Naive B cell (primary cell): ENCODE data around the gene FCGR3A. TPM values are rescaled to one million over a fixed set of nuclear protein-coding genes. Genes with fewer than 3 reads are reported as not detected.
A peak's percentile ranks its signal among the peaks of the same experiment; 100 is the strongest.
"Not testable (repeated sequence)": the region's sequence is repeated elsewhere in the genome, so short reads cannot be mapped to it uniquely, and the experiment has no call there.

ENCODE experiments used
- ATAC-seq, 2 donors: fragments of 150-1000 bp; cut with Tn5 transposase; 2 replicates each; pipeline ENCODE4 v1.10.0; 2021; ENCODE audit warnings: low read depth in 2 of 2, mild to moderate bottlenecking in 2 of 2, moderate library complexity in 2 of 2
- DNase-seq: peaks from one replicate; pipeline ENCODE4 v3.0.0; 2022
- H3K27ac Mint-ChIP-seq, 6 donors: one replicate each; pipeline ENCODE4 v1.8.0; 2020 to 2022; ENCODE audit warnings: mild to moderate bottlenecking in 6 of 6, mixed read lengths in 6 of 6, moderate library complexity in 5 of 6, inconsistent platforms in 2 of 6
- H3K27me3 Mint-ChIP-seq, 3 donors: one replicate each; pipeline ENCODE4 v1.8.0; 2021 to 2022; ENCODE audit warnings: mixed read lengths in 3 of 3, mild to moderate bottlenecking in 1 of 3
- H3K36me3 Mint-ChIP-seq, 2 donors: one replicate each; pipeline ENCODE4 v1.8.0; 2020 to 2022; ENCODE audit warnings: mixed read lengths in 2 of 2, inconsistent platforms in 1 of 2, mild to moderate bottlenecking in 1 of 2
- H3K4me1 Mint-ChIP-seq, 3 donors: one replicate each; pipeline ENCODE4 v1.8.0; 2020 to 2022; ENCODE audit warnings: mixed read lengths in 3 of 3, inconsistent platforms in 1 of 3, mild to moderate bottlenecking in 1 of 3, moderate library complexity in 1 of 3
- H3K4me3 Mint-ChIP-seq, 8 donors: one replicate each; pipeline ENCODE4 v1.8.0; 2020 to 2022; ENCODE audit warnings: mild to moderate bottlenecking in 8 of 8, mixed read lengths in 8 of 8, moderate library complexity in 8 of 8, inconsistent platforms in 2 of 8
- H3K9me3 Mint-ChIP-seq, 7 donors: one replicate each; pipeline ENCODE4 v1.8.0; 2020 to 2022; ENCODE audit warnings: mixed read lengths in 7 of 7, mild to moderate bottlenecking in 5 of 7, inconsistent platforms in 2 of 7, moderate library complexity in 1 of 7
- polyA plus RNA-seq, 6 donors: library from polyadenylated mRNA; unstranded; fragments of 300-500 nt; fragmentation: Illumina TruSeq; gene quantifications; one replicate each; pipeline ENCODE4 v1.2.3, GENCODE V29; 2021; ENCODE audit warnings: low read depth in 6 of 6

The FCGR3A gene
- polyA plus RNA-seq: 1 to 10 TPM in 4 of 6 donors, under 1 TPM in 2; 0.33 to 3.1 (median 1.3) TPM

GRCh38 chr1:161549652-161550051 is at the start of gene FCGR3A:
Gene FCGR3A (minus strand): TSS chr1:161549818. CDS start chr1:161549736, 82 bp downstream.
- DNase-seq: no peak
- no peak for ATAC-seq
- Mint-ChIP-seq H3K36me3 (no peaks in the 10 kb centered on the region), H3K27ac (no peak within 1 kb of the TSS), H3K27me3 (no peaks in the 10 kb centered on the region), H3K4me1 (peaks cover 7 to 9% (median 8%) of the 10 kb centered on the region in 3 donors), H3K4me3 (no peak within 1 kb of the TSS), H3K9me3 (no peaks in the 10 kb centered on the region)

GRCh38 chr1:161597077-161597476 is 47.5 kb upstream of the FCGR3A start:
- not testable (repeated sequence) for H3K27ac Mint-ChIP-seq, H3K9me3 Mint-ChIP-seq, H3K27me3 Mint-ChIP-seq, ATAC-seq, H3K4me3 Mint-ChIP-seq, H3K36me3 Mint-ChIP-seq, DNase-seq, H3K4me1 Mint-ChIP-seq

GRCh38 chr1:161595583-161595982 is 46.0 kb upstream of the FCGR3A start:
- H3K9me3 Mint-ChIP-seq, H3K27ac Mint-ChIP-seq, H3K27me3 Mint-ChIP-seq, ATAC-seq, H3K36me3 Mint-ChIP-seq, H3K4me1 Mint-ChIP-seq, DNase-seq, H3K4me3 Mint-ChIP-seq: not testable (repeated sequence)

GRCh38 chr1:161595173-161595572 is 45.6 kb upstream of the FCGR3A start:
- H3K4me1 Mint-ChIP-seq, H3K27ac Mint-ChIP-seq, ATAC-seq, H3K27me3 Mint-ChIP-seq, H3K9me3 Mint-ChIP-seq, H3K4me3 Mint-ChIP-seq, DNase-seq, H3K36me3 Mint-ChIP-seq: not testable (repeated sequence)

- H3K9me3 Mint-ChIP-seq, H3K27me3 Mint-ChIP-seq, H3K36me3 Mint-ChIP-seq, H3K27ac Mint-ChIP-seq, H3K4me1 Mint-ChIP-seq, ATAC-seq, H3K4me3 Mint-ChIP-seq, DNase-seq: not testable (repeated sequence)
Observed at GRCh38 chr1:161594269-161594984, 44.8 kb upstream of the FCGR3A start.

- not testable (repeated sequence) for H3K27me3 Mint-ChIP-seq, H3K36me3 Mint-ChIP-seq, DNase-seq, H3K9me3 Mint-ChIP-seq, ATAC-seq, H3K4me1 Mint-ChIP-seq
- Mint-ChIP-seq H3K4me3 (peak overlapping the region in 1 of 8 donors; percentile 29), H3K27ac (peak overlapping the region in 2 of 6 donors; percentile 69 to 85)
Observed at GRCh38 chr1:161593092-161593755, 43.6 kb upstream of the FCGR3A start.

GRCh38 chr1:161592586-161592985 is 43.0 kb upstream of the FCGR3A start:
- not testable (repeated sequence) for H3K4me3 Mint-ChIP-seq, H3K9me3 Mint-ChIP-seq, H3K27ac Mint-ChIP-seq, H3K4me1 Mint-ChIP-seq, H3K36me3 Mint-ChIP-seq, ATAC-seq, H3K27me3 Mint-ChIP-seq, DNase-seq

- not testable (repeated sequence) for DNase-seq, ATAC-seq, H3K27ac Mint-ChIP-seq, H3K4me3 Mint-ChIP-seq, H3K27me3 Mint-ChIP-seq, H3K9me3 Mint-ChIP-seq, H3K4me1 Mint-ChIP-seq, H3K36me3 Mint-ChIP-seq
Observed at GRCh38 chr1:161589920-161590319, 40.3 kb upstream of the FCGR3A start.

- H3K9me3 Mint-ChIP-seq, H3K27me3 Mint-ChIP-seq, DNase-seq, H3K4me1 Mint-ChIP-seq, H3K36me3 Mint-ChIP-seq, ATAC-seq, H3K27ac Mint-ChIP-seq: not testable (repeated sequence)
- H3K4me3 Mint-ChIP-seq: peak overlapping the region in 1 of 8 donors; percentile 10
Observed at GRCh38 chr1:161589365-161589764, 39.7 kb upstream of the FCGR3A start.

GRCh38 chr1:161588596-161588995 is 39.0 kb upstream of the FCGR3A start:
- H3K4me1 Mint-ChIP-seq, H3K36me3 Mint-ChIP-seq, ATAC-seq, H3K4me3 Mint-ChIP-seq, H3K9me3 Mint-ChIP-seq, DNase-seq, H3K27ac Mint-ChIP-seq, H3K27me3 Mint-ChIP-seq: not testable (repeated sequence)

GRCh38 chr1:161582882-161583281 is 33.3 kb upstream of the FCGR3A start:
- H3K9me3 Mint-ChIP-seq, H3K4me1 Mint-ChIP-seq, H3K27ac Mint-ChIP-seq, DNase-seq, ATAC-seq, H3K27me3 Mint-ChIP-seq, H3K36me3 Mint-ChIP-seq: not testable (repeated sequence)
- H3K4me3 Mint-ChIP-seq: peak overlapping the region in 1 of 8 donors; percentile 55

GRCh38 chr1:161580879-161581537 is 31.4 kb upstream of the FCGR3A start:
- H3K9me3 Mint-ChIP-seq, H3K4me1 Mint-ChIP-seq, H3K27ac Mint-ChIP-seq, H3K36me3 Mint-ChIP-seq, H3K4me3 Mint-ChIP-seq, H3K27me3 Mint-ChIP-seq, DNase-seq: not testable (repeated sequence)
- peak; percentile 82 for ATAC-seq

- not testable (repeated sequence) for H3K4me1 Mint-ChIP-seq, H3K27ac Mint-ChIP-seq, H3K9me3 Mint-ChIP-seq, H3K36me3 Mint-ChIP-seq, H3K4me3 Mint-ChIP-seq, DNase-seq, H3K27me3 Mint-ChIP-seq
- peak in 1 of 2 donors; percentile 14 for ATAC-seq
Observed at GRCh38 chr1:161579856-161580507, 30.4 kb upstream of the FCGR3A start.
